ENCODE measurements around the gene BRINP1. TPM values are rescaled to one million over a fixed set of nuclear protein-coding genes. Genes with fewer than 3 reads are reported as not detected.

BRINP1 gene
- total and polyA plus RNA-seq, 2 donors (not counting 1 experiment from before 2014, with no cell fraction given) = not detected

DNA sequence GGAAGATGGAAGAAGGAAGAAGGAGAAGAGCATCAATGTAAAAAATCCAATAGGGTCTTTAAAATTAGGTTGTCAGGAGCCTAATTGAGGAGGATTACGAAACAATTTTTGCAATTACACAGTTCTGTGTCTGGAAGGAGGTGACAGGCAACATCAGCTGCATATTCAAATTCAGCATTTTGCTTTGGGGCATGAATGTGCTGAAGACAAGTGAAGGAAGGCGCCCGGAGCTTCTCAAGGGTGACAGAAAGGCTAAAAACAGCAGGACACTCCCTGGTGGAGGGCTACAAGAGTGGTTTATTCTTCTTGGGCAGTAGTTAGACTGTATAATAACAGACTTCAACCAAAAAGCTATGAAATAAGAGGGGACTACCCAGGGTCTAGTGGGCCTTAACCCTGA, 188.3 kb downstream of the BRINP1 start:
- WGBS (ENCODE audit: insufficient coverage) = 56% methylated on average over 1 of the region's 3 CpGs
- no peaks in the 10 kb centered on the region for H3K4me1 Mint-ChIP-seq
- no peak overlapping the region for H3K4me3 Mint-ChIP-seq
- H2AFZ ChIP-seq (ENCODE audit: insufficient read depth, low read depth, low read length, poor library complexity, severe bottlenecking) = no peak overlapping the region
- TF ChIP-seq EZH2 (IDR thresholded peaks at IDR 0.05; ENCODE audit: borderline replicate concordance, insufficient read depth, low read depth, low read length, poor library complexity, severe bottlenecking) = no peak
- H3K27ac Mint-ChIP-seq = no peak overlapping the region
- H4K20me1 ChIP-seq (ENCODE audit: control insufficient read depth, insufficient read depth, low read length, poor library complexity, severe bottlenecking) = no peaks in the 10 kb centered on the region
- H3K9me3 Mint-ChIP-seq (ENCODE audit: insufficient read depth) = no peaks in the 10 kb centered on the region
- ATAC-seq (ENCODE audit: low read depth) (no peak), DNase-seq (no peak)
- ChIA-PET CTCF (interaction anchor here (0.7 kb wide), 1 partner anchor 1401 kb away, joined by 3 read pairs; no protein-coding TSS in a partner anchor), POLR2A (no interaction called here)
- H3K27me3 Mint-ChIP-seq = no peaks in the 10 kb centered on the region
- H3K27ac ChIP-seq (ENCODE audit: low read length in 2 of 2) = no peak overlapping the region
- H3K9me3 ChIP-seq (ENCODE audit: control extremely low read depth in 1 of 3, control insufficient read depth in 2 of 3, insufficient read depth in 1 of 3, low read length in 2 of 3) = peaks cover 0 to 10% (median 0%) of the 10 kb centered on the region in 3 donors
- no peak overlapping the region for H3K4me2 ChIP-seq (replicated peaks; ENCODE audit: low read depth, low read length, poor library complexity, severe bottlenecking)
- H3K4me3 ChIP-seq (ENCODE audit: control extremely low read depth in 1 of 5, extremely low read depth in 1 of 5, insufficient read depth in 1 of 5, low read depth in 2 of 5, low read length in 4 of 5) = no peak overlapping the region
- H3K4me1 ChIP-seq (ENCODE audit: control insufficient read depth in 2 of 2, insufficient read depth in 2 of 2, low read length in 2 of 2) = no peaks in the 10 kb centered on the region
- no peak overlapping the region for H3K9ac ChIP-seq (ENCODE audit: low read length)
- H3K36me3 ChIP-seq (replicated peaks in 1 of 2; ENCODE audit: control extremely low read depth in 1 of 2, control insufficient read depth in 1 of 2, extremely low read depth in 1 of 2, insufficient read depth in 2 of 2, low read length in 1 of 2) = no peaks in the 10 kb centered on the region
- no peaks in the 10 kb centered on the region for H3K27me3 ChIP-seq (replicated peaks in 1 of 4; ENCODE audit: control extremely low read depth in 1 of 4, control insufficient read depth in 3 of 4, insufficient read depth in 4 of 4, low read length in 3 of 4)
- H3K79me2 ChIP-seq (ENCODE audit: control insufficient read depth, insufficient read depth, low read length) = no peaks in the 10 kb centered on the region
- intact Hi-C loops (cut with micrococcal nuclease) = no loop called here

- CTCF ChIA-PET = no interaction called here
- 90% methylated on average over 2 of the region's 3 CpGs for WGBS (ENCODE audit: insufficient coverage)
- no peak overlapping the region for H3K27ac Mint-ChIP-seq
Observed at GRCh38 chr9:119179701-119180100, 189.5 kb downstream of the BRINP1 start.

More at GRCh38 chr9:119179701-119180100, 189.5 kb downstream of the BRINP1 start:
- Histone ChIP-seq H3K4me2 (replicated peaks; ENCODE audit: low read depth, low read length, poor library complexity, severe bottlenecking) (no peak overlapping the region), H3K36me3 (replicated peaks in 1 of 2; ENCODE audit: control extremely low read depth in 1 of 2, control insufficient read depth in 1 of 2, extremely low read depth in 1 of 2, insufficient read depth in 2 of 2, low read length in 1 of 2) (no peaks in the 10 kb centered on the region), H2AFZ (ENCODE audit: insufficient read depth, low read depth, low read length, poor library complexity, severe bottlenecking) (no peak overlapping the region), H4K20me1 (ENCODE audit: control insufficient read depth, insufficient read depth, low read length, poor library complexity, severe bottlenecking) (no peaks in the 10 kb centered on the region), H3K79me2 (ENCODE audit: control insufficient read depth, insufficient read depth, low read length) (no peaks in the 10 kb centered on the region), H3K27me3 (replicated peaks in 1 of 4; ENCODE audit: control extremely low read depth in 1 of 4, control insufficient read depth in 3 of 4, insufficient read depth in 4 of 4, low read length in 3 of 4) (no peaks in the 10 kb centered on the region), H3K9ac (ENCODE audit: low read length) (no peak overlapping the region), H3K9me3 (ENCODE audit: control extremely low read depth in 1 of 3, control insufficient read depth in 2 of 3, insufficient read depth in 1 of 3, low read length in 2 of 3) (peaks cover 0 to 7% (median 0%) of the 10 kb centered on the region in 3 donors), H3K4me1 (ENCODE audit: control insufficient read depth in 2 of 2, insufficient read depth in 2 of 2, low read length in 2 of 2) (no peaks in the 10 kb centered on the region), H3K27ac (ENCODE audit: low read length in 2 of 2) (no peak overlapping the region), H3K4me3 (ENCODE audit: control extremely low read depth in 1 of 5, extremely low read depth in 1 of 5, insufficient read depth in 1 of 5, low read depth in 2 of 5, low read length in 4 of 5) (no peak overlapping the region)
- no peaks in the 10 kb centered on the region for H3K9me3 Mint-ChIP-seq (ENCODE audit: insufficient read depth)
- intact Hi-C loops (cut with micrococcal nuclease) = no loop called here
- no peak overlapping the region for H3K4me3 Mint-ChIP-seq
- POLR2A ChIA-PET = no interaction called here
- H3K27me3 Mint-ChIP-seq = no peaks in the 10 kb centered on the region
- TF ChIP-seq EZH2 (IDR thresholded peaks at IDR 0.05; ENCODE audit: borderline replicate concordance, insufficient read depth, low read depth, low read length, poor library complexity, severe bottlenecking) = no peak
- TF ChIP-seq, protein P1, sequence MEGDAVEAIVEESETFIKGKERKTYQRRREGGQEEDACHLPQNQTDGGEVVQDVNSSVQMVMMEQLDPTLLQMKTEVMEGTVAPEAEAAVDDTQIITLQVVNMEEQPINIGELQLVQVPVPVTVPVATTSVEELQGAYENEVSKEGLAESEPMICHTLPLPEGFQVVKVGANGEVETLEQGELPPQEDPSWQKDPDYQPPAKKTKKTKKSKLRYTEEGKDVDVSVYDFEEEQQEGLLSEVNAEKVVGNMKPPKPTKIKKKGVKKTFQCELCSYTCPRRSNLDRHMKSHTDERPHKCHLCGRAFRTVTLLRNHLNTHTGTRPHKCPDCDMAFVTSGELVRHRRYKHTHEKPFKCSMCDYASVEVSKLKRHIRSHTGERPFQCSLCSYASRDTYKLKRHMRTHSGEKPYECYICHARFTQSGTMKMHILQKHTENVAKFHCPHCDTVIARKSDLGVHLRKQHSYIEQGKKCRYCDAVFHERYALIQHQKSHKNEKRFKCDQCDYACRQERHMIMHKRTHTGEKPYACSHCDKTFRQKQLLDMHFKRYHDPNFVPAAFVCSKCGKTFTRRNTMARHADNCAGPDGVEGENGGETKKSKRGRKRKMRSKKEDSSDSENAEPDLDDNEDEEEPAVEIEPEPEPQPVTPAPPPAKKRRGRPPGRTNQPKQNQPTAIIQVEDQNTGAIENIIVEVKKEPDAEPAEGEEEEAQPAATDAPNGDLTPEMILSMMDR (IDR thresholded peaks at IDR 0.05) = no peak
- ATAC-seq (ENCODE audit: low read depth) = no peak
- no peaks in the 10 kb centered on the region for H3K4me1 Mint-ChIP-seq
- no peak for DNase-seq
